GM23338 (cell line): ENCODE measurements around the gene PCSK1N. TPM values are rescaled to one million over a fixed set of nuclear protein-coding genes. Genes with fewer than 3 reads are reported as not detected.
A peak's percentile ranks its signal among the peaks of the same experiment; 100 is the strongest.

Source experiments
- ATAC-seq: fragments of 200-7000 bp; cut with Tn5 transposase; 3 replicates; pipeline ENCODE4 v1.9.1; 2020
- DNase-seq: peaks from one replicate; pipeline ENCODE4 v3.0.0-alpha.2; 2015; ENCODE audit warnings: low spot score
- H2AFZ ChIP-seq: fragments of 200-600 bp; sonication (generic); 2 replicates; pipeline ENCODE4 v1.8.0; 2016; ENCODE audit warnings: antibody characterized with exemption, mild to moderate bottlenecking, moderate library complexity
- H3F3A ChIP-seq: fragments of 200-600 bp; sonication (generic); replicated peaks from 2 replicates; pipeline ENCODE4 v1.8.0; 2017; ENCODE audit warnings: antibody characterized with exemption, mixed run types, low read depth
- H3K27ac ChIP-seq: fragments of 200-600 bp; sonication (generic); 2 replicates; pipeline ENCODE4 v1.6.1; 2016; ENCODE audit warnings: low read depth
- H3K27me3 ChIP-seq: fragments of 200-600 bp; sonication (generic); 2 replicates; pipeline ENCODE4 v1.8.0; 2016; ENCODE audit warnings: mild to moderate bottlenecking, mixed run types, moderate library complexity; ENCODE audit not compliant: insufficient read depth
- H3K36me3 ChIP-seq: fragments of 200-600 bp; sonication (generic); 2 replicates; pipeline ENCODE4 v1.8.0; 2016; ENCODE audit warnings: mild to moderate bottlenecking; ENCODE audit not compliant: insufficient read depth
- H3K4me1 ChIP-seq: fragments of 200-600 bp; sonication (generic); 2 replicates; pipeline ENCODE4 v1.8.0; 2016; ENCODE audit warnings: mild to moderate bottlenecking, moderate library complexity; ENCODE audit not compliant: insufficient read depth
- H3K4me2 ChIP-seq: fragments of 200-600 bp; sonication (generic); 2 replicates; pipeline ENCODE4 v1.7.1; 2017; ENCODE audit warnings: mixed run types
- H3K4me3 ChIP-seq: fragments of 200-600 bp; sonication (generic); 2 replicates; pipeline ENCODE4 v1.6.1; 2016; ENCODE audit warnings: mixed run types
- H3K79me2 ChIP-seq: fragments of 200-600 bp; sonication (generic); replicated peaks from 2 replicates; pipeline ENCODE4 v1.8.0; 2017; ENCODE audit warnings: mild to moderate bottlenecking; ENCODE audit not compliant: insufficient read depth
- H3K9me2 ChIP-seq: fragments of 200-600 bp; sonication (generic); 2 replicates; pipeline ENCODE4 v1.8.0; 2017; ENCODE audit not compliant: insufficient read depth
- H4K20me1 ChIP-seq: fragments of 200-600 bp; sonication (generic); replicated peaks from 2 replicates; pipeline ENCODE4 v1.8.0; 2017; ENCODE audit warnings: mild to moderate bottlenecking; ENCODE audit not compliant: insufficient read depth
- H3K27ac Mint-ChIP-seq: 2 replicates; pipeline ENCODE4 v1.8.0; 2020; ENCODE audit warnings: inconsistent platforms, mild to moderate bottlenecking, moderate library complexity, mixed read lengths
- H3K27me3 Mint-ChIP-seq: 3 replicates; pipeline ENCODE4 v1.8.0; 2022; ENCODE audit warnings: low read depth, mild to moderate bottlenecking, moderate library complexity, mixed read lengths, inconsistent platforms; ENCODE audit not compliant: insufficient read depth, poor library complexity
- H3K36me3 Mint-ChIP-seq: 3 replicates; pipeline ENCODE4 v1.8.0; 2021; ENCODE audit warnings: low read depth, mild to moderate bottlenecking, inconsistent platforms, moderate library complexity, mixed read lengths
- H3K4me1 Mint-ChIP-seq: 3 replicates; pipeline ENCODE4 v1.8.0; 2020; ENCODE audit warnings: mild to moderate bottlenecking, inconsistent platforms, mixed read lengths
- H3K4me3 Mint-ChIP-seq: 3 replicates; pipeline ENCODE4 v1.8.0; 2021; ENCODE audit warnings: moderate library complexity, mild to moderate bottlenecking, inconsistent platforms, mixed read lengths
- H3K9me3 Mint-ChIP-seq: 3 replicates; pipeline ENCODE4 v1.8.0; 2020; ENCODE audit warnings: moderate library complexity, mild to moderate bottlenecking, inconsistent platforms, mixed read lengths
- CREB1 ChIP-seq: fragments of 250-450 bp; sonication (Bioruptor Pico); IDR thresholded peaks from 2 replicates; pipeline ENCODE4 v1.5.0; 2020; ENCODE audit warnings: low read depth, mild to moderate bottlenecking, moderate library complexity
- CTCF ChIP-seq, 2 experiments: fragments of 200-600 bp in 1 of 2; sonication (generic) in 1 of 2; conservative IDR thresholded peaks; 2 replicates each; pipeline versions ENCODE4 v1.5.1 to v1.6.1; 2016 to 2017; ENCODE audit warnings: antibody characterized with exemption in 2 of 2, low read depth in 2 of 2, mild to moderate bottlenecking in 2 of 2, moderate library complexity in 1 of 2
- EZH2 ChIP-seq: fragments of 200-600 bp; sonication (generic); IDR thresholded peaks from one replicate; pipeline ENCODE4 v1.8.0; 2017; ENCODE audit warnings: antibody characterized with exemption, mild to moderate bottlenecking, low read depth; ENCODE audit not compliant: unreplicated experiment
- EZH2phosphoT487 ChIP-seq: fragments of 200-600 bp; sonication (generic); IDR thresholded peaks from one replicate; pipeline ENCODE4 v1.8.1; 2018; ENCODE audit warnings: antibody characterized with exemption; ENCODE audit not compliant: unreplicated experiment
- JUNB ChIP-seq: IDR thresholded peaks from one replicate; pipeline ENCODE4 v1.6.1; 2016; ENCODE audit warnings: antibody characterized with exemption; ENCODE audit not compliant: unreplicated experiment
- NANOG ChIP-seq: IDR thresholded peaks from 2 replicates; pipeline ENCODE4 v1.6.1; 2016; ENCODE audit warnings: antibody characterized with exemption, borderline replicate concordance
- POLR2AphosphoS5 ChIP-seq: IDR thresholded peaks from 2 replicates; pipeline ENCODE4 v1.6.1; 2016; ENCODE audit warnings: antibody characterized with exemption, low read depth
- ZNF114 ChIP-seq: fragments of 250-450 bp; sonication (Bioruptor Pico); IDR thresholded peaks from 2 replicates; pipeline ENCODE4 v1.5.0; 2020; ENCODE audit warnings: mild to moderate bottlenecking, moderate library complexity
- ZNF331 ChIP-seq: fragments of 250-450 bp; sonication (Bioruptor Pico); IDR thresholded peaks from 2 replicates; pipeline ENCODE4 v1.5.0; 2020; ENCODE audit warnings: low read depth, mild to moderate bottlenecking, moderate library complexity
- polyA plus RNA-seq: library from polyadenylated mRNA; unstranded; fragments of >200 nt; fragmentation: Nextera tagmentation; extraction: Ambion mirVana; gene quantifications from 2 replicates; pipeline ENCODE4 v1.2.1, GENCODE V29; 2016
- total RNA-seq: library from RNA; depleted of rRNA; stranded (reverse); fragments of >200 nt; shearing (Covaris generic); gene quantifications from 2 replicates; pipeline ENCODE4 v1.2.3, GENCODE V29; 2014
- TF ChIP-seq, protein P1 (sequence below): IDR thresholded peaks from 2 replicates; pipeline ENCODE4 v1.6.1; 2016; ENCODE audit warnings: antibody characterized with exemption
- TF ChIP-seq, protein P2 (sequence below): IDR thresholded peaks from one replicate; pipeline ENCODE4 v1.6.1; 2018; ENCODE audit warnings: antibody characterized with exemption; ENCODE audit not compliant: unreplicated experiment

The PCSK1N gene
- total and polyA plus RNA-seq, 2 experiments from 2014 or later: 12.8 to 15.6 TPM

DNA sequence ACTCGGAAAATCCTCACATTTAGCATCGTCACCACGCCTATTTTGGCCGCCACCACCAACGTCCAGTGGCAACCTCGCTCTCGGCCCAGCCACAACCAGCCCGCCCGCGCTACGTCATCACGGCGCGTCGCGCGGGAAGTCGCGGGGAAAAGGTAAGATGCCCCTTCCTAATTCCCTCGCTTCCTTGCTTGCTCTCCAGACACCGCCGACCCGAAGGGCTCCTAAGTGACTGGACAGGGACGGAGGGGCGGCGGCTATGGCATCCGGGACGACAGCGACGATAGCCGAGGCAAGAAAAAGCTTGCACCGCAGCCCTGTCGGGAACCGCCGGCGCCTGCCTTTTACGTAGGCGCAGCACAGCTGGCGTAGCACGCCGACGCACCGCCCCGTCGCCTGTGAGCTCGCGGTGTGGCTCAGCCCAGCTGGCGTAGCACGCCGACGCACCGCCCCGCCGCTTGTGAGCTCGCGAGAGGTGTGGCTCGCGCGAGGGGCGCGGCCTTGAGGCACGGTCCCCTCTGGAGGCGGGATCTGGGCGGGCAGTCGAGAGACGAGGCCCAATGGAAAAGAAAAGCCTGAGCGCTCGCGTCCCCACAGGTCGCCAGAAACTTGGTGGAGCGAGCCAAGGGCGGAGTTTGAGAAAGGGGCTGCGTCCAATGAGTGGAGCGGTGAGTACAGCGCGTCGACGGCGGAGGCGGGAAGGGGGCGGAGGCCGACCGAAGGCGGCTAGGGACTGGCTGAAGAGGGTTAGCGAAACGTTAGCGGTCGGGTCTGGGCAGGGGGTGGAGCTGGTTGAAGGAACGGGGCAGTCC, 33.9 kb downstream of the PCSK1N start, which contains the start of gene HDAC6:
Gene HDAC6 (plus strand): TSS at position 788 of the 809 bp plus-strand sequence. CDS start 626 bp downstream, outside the sequence.
- peaks cover 8% of the 10 kb centered on the region for H3K27me3 Mint-ChIP-seq
- no peaks in the 10 kb centered on the region for H3K79me2 ChIP-seq
- H3K9me2 ChIP-seq: no peaks in the 10 kb centered on the region
- no peak within 1 kb of the TSS for H2AFZ ChIP-seq
- H3K36me3 ChIP-seq: no peaks in the 10 kb centered on the region
- peak within 1 kb of the TSS; percentile 91 for H3K4me2 ChIP-seq
- H3K4me3 ChIP-seq: peak within 1 kb of the TSS; percentile 68
- TF ChIP-seq JUNB: no peak
- TF ChIP-seq POLR2AphosphoS5: peak; percentile 47; the same call in 1 of the 2 replicates
- TF ChIP-seq, protein P1, sequence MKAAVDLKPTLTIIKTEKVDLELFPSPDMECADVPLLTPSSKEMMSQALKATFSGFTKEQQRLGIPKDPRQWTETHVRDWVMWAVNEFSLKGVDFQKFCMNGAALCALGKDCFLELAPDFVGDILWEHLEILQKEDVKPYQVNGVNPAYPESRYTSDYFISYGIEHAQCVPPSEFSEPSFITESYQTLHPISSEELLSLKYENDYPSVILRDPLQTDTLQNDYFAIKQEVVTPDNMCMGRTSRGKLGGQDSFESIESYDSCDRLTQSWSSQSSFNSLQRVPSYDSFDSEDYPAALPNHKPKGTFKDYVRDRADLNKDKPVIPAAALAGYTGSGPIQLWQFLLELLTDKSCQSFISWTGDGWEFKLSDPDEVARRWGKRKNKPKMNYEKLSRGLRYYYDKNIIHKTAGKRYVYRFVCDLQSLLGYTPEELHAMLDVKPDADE: 0 out of 2 replicates have a peak, but pooled peaks have one; percentile 27
- peak; percentile 95 for TF ChIP-seq CREB1 (CRISPR knock-in tag)
- peaks cover 19% of the 10 kb centered on the region for H3K36me3 Mint-ChIP-seq
- peak within 1 kb of the TSS; percentile 98 for H3K4me3 Mint-ChIP-seq
- no peaks in the 10 kb centered on the region for H3K27me3 ChIP-seq
- no peaks in the 10 kb centered on the region for H4K20me1 ChIP-seq
- DNase-seq (peak; percentile 95), ATAC-seq (peak; percentile 89)
- H3K4me1 Mint-ChIP-seq: peaks cover 6% of the 10 kb centered on the region; the same call in 2 of the 3 replicates
- H3K27ac Mint-ChIP-seq: peak within 1 kb of the TSS; percentile 100
- peaks cover 3% of the 10 kb centered on the region; the same call in 1 of the 2 replicates for H3K4me1 ChIP-seq
- H3K9me3 Mint-ChIP-seq: no peaks in the 10 kb centered on the region
- H3K27ac ChIP-seq: peak within 1 kb of the TSS; percentile 96
- 0 out of 2 replicates have a peak, but pooled peaks cover 2% of the 10 kb centered on the region for H3F3A ChIP-seq

DNA sequence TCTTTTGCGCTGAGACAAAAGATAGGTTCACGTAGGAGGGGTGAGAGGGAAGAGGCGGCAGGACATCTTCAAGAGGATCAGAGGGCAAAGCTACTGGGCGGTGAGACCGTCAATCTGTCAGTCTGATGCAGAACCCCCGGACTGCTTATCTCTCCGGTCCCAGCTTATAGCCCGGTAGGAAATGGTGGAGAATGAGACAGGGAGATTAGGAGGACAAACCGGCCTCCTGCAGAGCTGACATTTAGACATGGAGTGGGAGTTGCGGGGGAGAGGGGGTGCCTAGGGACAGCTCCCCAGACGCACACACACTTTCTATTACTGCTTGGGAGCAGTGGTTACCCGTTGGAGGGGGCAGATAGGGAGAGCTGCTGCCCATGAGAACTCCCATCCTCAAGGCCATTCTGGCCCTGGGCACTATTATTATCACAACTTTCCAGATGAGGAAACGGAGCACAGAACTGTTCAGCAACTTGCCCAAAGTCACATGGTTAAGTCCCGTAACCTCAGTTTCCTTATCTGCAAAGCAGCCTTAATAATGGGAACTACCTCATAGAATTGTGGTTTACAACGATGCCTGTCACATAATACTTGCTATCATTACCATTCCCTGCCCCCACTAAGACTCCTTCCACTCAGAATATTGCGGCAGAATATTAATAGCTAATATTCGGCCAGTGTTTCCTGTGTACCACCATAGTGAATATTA, 34.7 kb downstream of the PCSK1N start:
- Histone ChIP-seq H3K9me2 (no peaks in the 10 kb centered on the region), H3F3A (0 out of 2 replicates have a peak, but pooled peaks cover 2% of the 10 kb centered on the region), H2AFZ (no peak overlapping the region), H3K27me3 (no peaks in the 10 kb centered on the region), H4K20me1 (no peaks in the 10 kb centered on the region), H3K4me3 (peak overlapping the region; percentile 68), H3K4me1 (peaks cover 3% of the 10 kb centered on the region; the same call in 1 of the 2 replicates), H3K79me2 (no peaks in the 10 kb centered on the region), H3K27ac (peak overlapping the region; percentile 90), H3K4me2 (peak overlapping the region; percentile 91), H3K36me3 (no peaks in the 10 kb centered on the region)
- Mint-ChIP-seq H3K4me3 (peak overlapping the region; percentile 98), H3K4me1 (peaks cover 6% of the 10 kb centered on the region; the same call in 2 of the 3 replicates), H3K27me3 (peaks cover 8% of the 10 kb centered on the region), H3K9me3 (no peaks in the 10 kb centered on the region), H3K27ac (peak overlapping the region; percentile 99), H3K36me3 (peaks cover 16% of the 10 kb centered on the region)
- ATAC-seq (no peak), DNase-seq (no peak)
- TF ChIP-seq EZH2 (no peak), CREB1 (CRISPR knock-in tag) (no peak), NANOG (no peak), CTCF (conservative IDR thresholded peaks at IDR 0.05; ENCODE audit: low read depth in 2 of 2) (no peak), EZH2phosphoT487 (no peak), ZNF114 (no peak), ZNF331 (CRISPR knock-in tag) (no peak)
- TF ChIP-seq, protein P2, sequence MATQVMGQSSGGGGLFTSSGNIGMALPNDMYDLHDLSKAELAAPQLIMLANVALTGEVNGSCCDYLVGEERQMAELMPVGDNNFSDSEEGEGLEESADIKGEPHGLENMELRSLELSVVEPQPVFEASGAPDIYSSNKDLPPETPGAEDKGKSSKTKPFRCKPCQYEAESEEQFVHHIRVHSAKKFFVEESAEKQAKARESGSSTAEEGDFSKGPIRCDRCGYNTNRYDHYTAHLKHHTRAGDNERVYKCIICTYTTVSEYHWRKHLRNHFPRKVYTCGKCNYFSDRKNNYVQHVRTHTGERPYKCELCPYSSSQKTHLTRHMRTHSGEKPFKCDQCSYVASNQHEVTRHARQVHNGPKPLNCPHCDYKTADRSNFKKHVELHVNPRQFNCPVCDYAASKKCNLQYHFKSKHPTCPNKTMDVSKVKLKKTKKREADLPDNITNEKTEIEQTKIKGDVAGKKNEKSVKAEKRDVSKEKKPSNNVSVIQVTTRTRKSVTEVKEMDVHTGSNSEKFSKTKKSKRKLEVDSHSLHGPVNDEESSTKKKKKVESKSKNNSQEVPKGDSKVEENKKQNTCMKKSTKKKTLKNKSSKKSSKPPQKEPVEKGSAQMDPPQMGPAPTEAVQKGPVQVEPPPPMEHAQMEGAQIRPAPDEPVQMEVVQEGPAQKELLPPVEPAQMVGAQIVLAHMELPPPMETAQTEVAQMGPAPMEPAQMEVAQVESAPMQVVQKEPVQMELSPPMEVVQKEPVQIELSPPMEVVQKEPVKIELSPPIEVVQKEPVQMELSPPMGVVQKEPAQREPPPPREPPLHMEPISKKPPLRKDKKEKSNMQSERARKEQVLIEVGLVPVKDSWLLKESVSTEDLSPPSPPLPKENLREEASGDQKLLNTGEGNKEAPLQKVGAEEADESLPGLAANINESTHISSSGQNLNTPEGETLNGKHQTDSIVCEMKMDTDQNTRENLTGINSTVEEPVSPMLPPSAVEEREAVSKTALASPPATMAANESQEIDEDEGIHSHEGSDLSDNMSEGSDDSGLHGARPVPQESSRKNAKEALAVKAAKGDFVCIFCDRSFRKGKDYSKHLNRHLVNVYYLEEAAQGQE: no peak
